ENCODE measurements around the gene ETFA.
A peak's percentile ranks its signal among the peaks of the same experiment; 100 is the strongest.

The ETFA gene

GRCh38 chr15:76340198-76340802, 29.0 kb upstream of the ETFA start:
- peak; percentile 31 for DNase-seq (ENCODE audit: low spot score)

- DNase-seq (ENCODE audit: low spot score), result no peak
Observed at GRCh38 chr15:76339305-76340197, 28.3 kb upstream of the ETFA start.

GRCh38 chr15:76338486-76339304, 27.4 kb upstream of the ETFA start:
- DNase-seq (ENCODE audit: low spot score), result no peak

- no peak for DNase-seq (ENCODE audit: low spot score)
Observed at GRCh38 chr15:76337696-76338485, 26.6 kb upstream of the ETFA start.

GRCh38 chr15:76337059-76337695, 25.9 kb upstream of the ETFA start:
- DNase-seq (ENCODE audit: low spot score), result no peak

GRCh38 chr15:76336254-76337058, 25.2 kb upstream of the ETFA start, which contains the start of gene ISL2:
ISL2 (plus strand) TSS chr15:76336773; CDS start chr15:76336884, 111 bp downstream.
- DNase-seq (ENCODE audit: low spot score), result peak; percentile 65

- DNase-seq (ENCODE audit: low spot score), result no peak
Observed at GRCh38 chr15:76335307-76336253, 24.3 kb upstream of the ETFA start.

GRCh38 chr15:76334438-76335306, 23.4 kb upstream of the ETFA start:
- no peak for DNase-seq (ENCODE audit: low spot score)

- peak; percentile 42 for DNase-seq (ENCODE audit: low spot score)
Observed at GRCh38 chr15:76333720-76334437, 22.6 kb upstream of the ETFA start.

GRCh38 chr15:76333309-76333708, 22.0 kb upstream of the ETFA start:
- no peak for DNase-seq (ENCODE audit: low spot score)

- no peak for DNase-seq (ENCODE audit: low spot score)
Observed at GRCh38 chr15:76332796-76333195, 21.5 kb upstream of the ETFA start.

GRCh38 chr15:76330080-76330680, 18.9 kb upstream of the ETFA start:
- DNase-seq (ENCODE audit: low spot score), result peak; percentile 79

GRCh38 chr15:76328958-76329357, 17.7 kb upstream of the ETFA start:
- no peak for DNase-seq (ENCODE audit: low spot score)

- no peak for DNase-seq (ENCODE audit: low spot score)
Observed at GRCh38 chr15:76328106-76328696, 16.9 kb upstream of the ETFA start.

GRCh38 chr15:76327191-76328105, 16.2 kb upstream of the ETFA start:
- DNase-seq (ENCODE audit: low spot score), result peak; percentile 82

- no peak for DNase-seq (ENCODE audit: low spot score)
Observed at GRCh38 chr15:76325704-76326103, 14.4 kb upstream of the ETFA start.
